ENCODE results near the gene ROMO1.
"Not testable (repeated sequence)": the region's sequence is repeated elsewhere in the genome, so short reads cannot be mapped to it uniquely, and the experiment has no call there.

Gene ROMO1

DNA sequence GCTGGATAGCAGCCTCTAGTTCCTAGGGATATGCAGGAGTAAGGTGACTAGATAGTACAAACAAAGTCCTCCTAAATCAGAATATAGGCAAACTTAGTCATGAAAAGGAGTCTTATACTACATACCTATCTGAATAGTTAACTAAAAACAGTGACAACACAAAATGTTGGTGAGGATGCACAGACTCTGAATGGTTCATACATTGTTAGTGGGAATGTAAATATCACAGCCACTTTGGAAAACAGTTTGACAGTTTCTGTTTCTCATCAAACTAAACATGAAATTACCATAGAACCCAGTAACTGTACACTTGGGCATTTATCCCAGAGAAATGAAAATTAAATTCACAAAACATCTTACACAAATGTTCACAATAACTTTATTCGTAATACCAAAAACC, 17.2 kb upstream of the ROMO1 start:
- Histone ChIP-seq H3K23ac (ENCODE audit: low read length) (no peak overlapping the region), H2AFZ (ENCODE audit: insufficient read depth, low read length, poor library complexity) (no peak overlapping the region), H3K14ac (ENCODE audit: low read length) (no peak overlapping the region), H4K12ac (ENCODE audit: low read depth, low read length) (no peak overlapping the region), H3K9ac (ENCODE audit: low read length) (no peak overlapping the region), H2AK5ac (ENCODE audit: low read length) (no peak overlapping the region), H3K27me3 (ENCODE audit: insufficient read depth, low read length) (no peaks in the 10 kb centered on the region), H3K4me3 (ENCODE audit: low read depth, low read length) (no peak overlapping the region), H3K4ac (ENCODE audit: low read depth, low read length) (no peak overlapping the region), H4K8ac (ENCODE audit: low read depth, low read length) (no peak overlapping the region), H3K79me1 (ENCODE audit: low read length) (no peaks in the 10 kb centered on the region), H3K79me2 (ENCODE audit: control insufficient read depth, insufficient read depth, low read length, poor library complexity) (no peaks in the 10 kb centered on the region), H2BK120ac (ENCODE audit: insufficient read depth, low read length, poor library complexity) (no peak overlapping the region), H2BK12ac (ENCODE audit: low read length) (no peak overlapping the region), H3K4me2 (ENCODE audit: low read length) (no peak overlapping the region), H2BK5ac (ENCODE audit: low read depth, low read length, poor library complexity) (no peak overlapping the region), H3K4me1 (ENCODE audit: control insufficient read depth in 1 of 2, insufficient read depth in 2 of 2, low read length in 2 of 2) (no peaks in the 10 kb centered on the region), H3K36me3 (ENCODE audit: control insufficient read depth in 1 of 2, insufficient read depth in 2 of 2, low read length in 2 of 2) (peaks cover 2 to 7% of the 10 kb centered on the region in 2 experiments), H3K9me3 (ENCODE audit: insufficient read depth, low read depth, low read length) (no peaks in the 10 kb centered on the region), H3K27ac (ENCODE audit: low read depth, low read length) (no peak overlapping the region), H3K18ac (ENCODE audit: low read length) (no peak overlapping the region), H4K91ac (ENCODE audit: low read depth, low read length) (no peak overlapping the region)
- no peak for DNase-seq
- WGBS (ENCODE audit: extremely low coverage, insufficient coverage, insufficient read length), result 100% methylated on average over 1 of the region's 1 CpG

DNA sequence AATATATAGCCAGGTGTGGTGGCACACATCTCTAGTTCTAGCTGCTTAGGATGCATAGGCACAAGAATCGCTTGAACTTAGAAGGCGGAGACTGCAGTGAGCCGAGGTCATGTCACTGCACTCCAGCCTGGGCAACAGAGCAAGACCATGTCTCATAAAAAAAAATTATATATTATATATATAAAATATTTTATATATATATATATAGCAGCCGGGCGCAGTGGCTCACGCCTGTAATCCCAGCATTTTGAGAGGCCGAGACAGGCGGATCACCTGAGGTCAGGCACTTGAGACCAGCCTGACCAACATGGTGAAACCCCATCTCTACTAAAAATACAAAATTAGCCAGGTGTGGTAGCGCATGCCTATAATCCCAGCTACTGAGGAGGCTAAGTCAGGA, 13.8 kb upstream of the ROMO1 start:
- not testable (repeated sequence) for H3K23ac ChIP-seq (ENCODE audit: low read length); H3K18ac ChIP-seq (ENCODE audit: low read length); H3K9ac ChIP-seq (ENCODE audit: low read length); H3K4me2 ChIP-seq (ENCODE audit: low read length); H4K12ac ChIP-seq (ENCODE audit: low read depth, low read length); H3K4me3 ChIP-seq (ENCODE audit: low read depth, low read length); H2AK5ac ChIP-seq (ENCODE audit: low read length); H3K9me3 ChIP-seq (ENCODE audit: insufficient read depth, low read depth, low read length); H2BK120ac ChIP-seq (ENCODE audit: insufficient read depth, low read length, poor library complexity); H4K91ac ChIP-seq (ENCODE audit: low read depth, low read length); H2BK12ac ChIP-seq (ENCODE audit: low read length); H4K8ac ChIP-seq (ENCODE audit: low read depth, low read length); H2BK5ac ChIP-seq (ENCODE audit: low read depth, low read length, poor library complexity); H3K79me2 ChIP-seq (ENCODE audit: control insufficient read depth, insufficient read depth, low read length, poor library complexity); H3K27ac ChIP-seq (ENCODE audit: low read depth, low read length); H3K4ac ChIP-seq (ENCODE audit: low read depth, low read length); H2AFZ ChIP-seq (ENCODE audit: insufficient read depth, low read length, poor library complexity); H3K4me1 ChIP-seq (ENCODE audit: control insufficient read depth in 1 of 2, insufficient read depth in 2 of 2, low read length in 2 of 2); H3K14ac ChIP-seq (ENCODE audit: low read length); H3K79me1 ChIP-seq (ENCODE audit: low read length); DNase-seq; H3K27me3 ChIP-seq (ENCODE audit: insufficient read depth, low read length)
- peaks cover 11 to 19% of the 10 kb centered on the region in 2 experiments for H3K36me3 ChIP-seq (ENCODE audit: control insufficient read depth in 1 of 2, insufficient read depth in 2 of 2, low read length in 2 of 2)
- no CpG with 5 or more reads among the region's 9 CpGs for WGBS (ENCODE audit: extremely low coverage, insufficient coverage, insufficient read length)

DNA sequence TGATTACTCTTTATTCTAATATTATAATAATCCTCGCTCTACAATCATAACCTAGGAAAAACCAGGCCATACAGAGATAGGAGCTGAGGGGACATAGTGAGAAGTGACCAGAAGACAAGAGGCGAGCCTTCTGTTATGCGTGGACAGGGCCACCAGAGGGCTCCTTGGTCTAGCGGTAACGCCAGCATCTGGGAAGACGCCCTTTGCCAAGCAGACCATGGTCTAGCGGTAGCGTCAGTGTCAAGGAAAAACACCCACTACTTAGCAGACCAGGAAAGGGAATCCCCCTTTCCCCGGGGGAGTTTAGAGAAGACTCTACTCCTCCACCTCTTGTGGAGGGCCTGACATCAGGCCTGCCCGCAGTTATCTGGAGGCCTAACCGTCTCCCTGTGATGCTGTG, 12.3 kb upstream of the ROMO1 start:
- not testable (repeated sequence) for H3K27me3 ChIP-seq (ENCODE audit: insufficient read depth, low read length); H2AFZ ChIP-seq (ENCODE audit: insufficient read depth, low read length, poor library complexity); H3K9ac ChIP-seq (ENCODE audit: low read length); H4K8ac ChIP-seq (ENCODE audit: low read depth, low read length); H3K4me1 ChIP-seq (ENCODE audit: control insufficient read depth in 1 of 2, insufficient read depth in 2 of 2, low read length in 2 of 2); H3K4ac ChIP-seq (ENCODE audit: low read depth, low read length); H3K79me2 ChIP-seq (ENCODE audit: control insufficient read depth, insufficient read depth, low read length, poor library complexity); H2BK120ac ChIP-seq (ENCODE audit: insufficient read depth, low read length, poor library complexity); H4K91ac ChIP-seq (ENCODE audit: low read depth, low read length); H3K4me3 ChIP-seq (ENCODE audit: low read depth, low read length); H3K9me3 ChIP-seq (ENCODE audit: insufficient read depth, low read depth, low read length); H3K27ac ChIP-seq (ENCODE audit: low read depth, low read length); H2BK5ac ChIP-seq (ENCODE audit: low read depth, low read length, poor library complexity); H3K79me1 ChIP-seq (ENCODE audit: low read length); H3K14ac ChIP-seq (ENCODE audit: low read length); H3K4me2 ChIP-seq (ENCODE audit: low read length); H2BK12ac ChIP-seq (ENCODE audit: low read length); H4K12ac ChIP-seq (ENCODE audit: low read depth, low read length); H3K23ac ChIP-seq (ENCODE audit: low read length); H3K18ac ChIP-seq (ENCODE audit: low read length); H2AK5ac ChIP-seq (ENCODE audit: low read length)
- peaks cover 13 to 19% of the 10 kb centered on the region in 2 experiments for H3K36me3 ChIP-seq (ENCODE audit: control insufficient read depth in 1 of 2, insufficient read depth in 2 of 2, low read length in 2 of 2)
- no CpG with 5 or more reads among the region's 11 CpGs for WGBS (ENCODE audit: extremely low coverage, insufficient coverage, insufficient read length)
- DNase-seq, result peak; percentile 39 to 74

DNA sequence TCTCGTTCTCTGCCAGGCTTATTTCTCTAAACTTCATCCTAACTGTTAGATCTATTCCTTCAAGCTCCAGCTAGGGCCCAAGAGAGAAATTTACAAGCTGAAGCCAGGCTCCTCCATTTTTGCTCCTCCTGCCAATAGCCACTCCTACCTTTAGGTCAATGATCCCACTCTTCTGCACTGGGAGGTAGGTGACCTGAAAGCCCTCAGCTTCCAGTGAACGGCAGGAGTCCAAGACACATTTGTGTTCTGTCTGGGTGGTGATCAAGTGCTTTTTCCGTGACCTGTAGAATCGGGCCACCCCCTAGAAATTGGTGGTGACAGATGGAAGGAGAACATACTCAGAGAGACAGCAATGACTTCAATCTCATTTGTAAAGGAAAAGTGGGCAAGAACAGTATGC, 8.9 kb upstream of the ROMO1 start:
- H3K9ac ChIP-seq (ENCODE audit: low read length), result no peak overlapping the region
- H4K12ac ChIP-seq (ENCODE audit: low read depth, low read length), result no peak overlapping the region
- no peak overlapping the region for H3K4me2 ChIP-seq (ENCODE audit: low read length)
- no peaks in the 10 kb centered on the region for H3K4me1 ChIP-seq (ENCODE audit: control insufficient read depth in 1 of 2, insufficient read depth in 2 of 2, low read length in 2 of 2)
- H2AFZ ChIP-seq (ENCODE audit: insufficient read depth, low read length, poor library complexity), result no peak overlapping the region
- H3K9me3 ChIP-seq (ENCODE audit: insufficient read depth, low read depth, low read length), result peaks cover 5% of the 10 kb centered on the region
- WGBS (ENCODE audit: extremely low coverage, insufficient coverage, insufficient read length), result no CpG with 5 or more reads among the region's 4 CpGs
- H4K91ac ChIP-seq (ENCODE audit: low read depth, low read length), result no peak overlapping the region
- H3K4ac ChIP-seq (ENCODE audit: low read depth, low read length), result no peak overlapping the region
- H3K23ac ChIP-seq (ENCODE audit: low read length), result no peak overlapping the region
- no peaks in the 10 kb centered on the region for H3K79me2 ChIP-seq (ENCODE audit: control insufficient read depth, insufficient read depth, low read length, poor library complexity)
- H3K79me1 ChIP-seq (ENCODE audit: low read length), result no peaks in the 10 kb centered on the region
- no peak overlapping the region for H4K8ac ChIP-seq (ENCODE audit: low read depth, low read length)
- H3K27me3 ChIP-seq (ENCODE audit: insufficient read depth, low read length), result no peaks in the 10 kb centered on the region
- no peak overlapping the region for H3K18ac ChIP-seq (ENCODE audit: low read length)
- no peak overlapping the region for H2BK120ac ChIP-seq (ENCODE audit: insufficient read depth, low read length, poor library complexity)
- H3K4me3 ChIP-seq (ENCODE audit: low read depth, low read length), result no peak overlapping the region
- H3K14ac ChIP-seq (ENCODE audit: low read length), result no peak overlapping the region
- no peak overlapping the region for H2BK12ac ChIP-seq (ENCODE audit: low read length)
- H3K36me3 ChIP-seq (ENCODE audit: control insufficient read depth in 1 of 2, insufficient read depth in 2 of 2, low read length in 2 of 2), result peaks cover 19 to 21% of the 10 kb centered on the region in 2 experiments
- no peak overlapping the region for H2AK5ac ChIP-seq (ENCODE audit: low read length)
- DNase-seq, result no peak
- no peak overlapping the region for H3K27ac ChIP-seq (ENCODE audit: low read depth, low read length)
- no peak overlapping the region for H2BK5ac ChIP-seq (ENCODE audit: low read depth, low read length, poor library complexity)

Measured in trophoblast cell (in vitro differentiated cells and primary cell).